ENCODE data around the gene GAS7. TPM values are rescaled to one million over a fixed set of nuclear protein-coding genes. Genes with fewer than 3 reads are reported as not detected.

The GAS7 gene
- total RNA-seq, 1 donor: 8.6 TPM

DNA sequence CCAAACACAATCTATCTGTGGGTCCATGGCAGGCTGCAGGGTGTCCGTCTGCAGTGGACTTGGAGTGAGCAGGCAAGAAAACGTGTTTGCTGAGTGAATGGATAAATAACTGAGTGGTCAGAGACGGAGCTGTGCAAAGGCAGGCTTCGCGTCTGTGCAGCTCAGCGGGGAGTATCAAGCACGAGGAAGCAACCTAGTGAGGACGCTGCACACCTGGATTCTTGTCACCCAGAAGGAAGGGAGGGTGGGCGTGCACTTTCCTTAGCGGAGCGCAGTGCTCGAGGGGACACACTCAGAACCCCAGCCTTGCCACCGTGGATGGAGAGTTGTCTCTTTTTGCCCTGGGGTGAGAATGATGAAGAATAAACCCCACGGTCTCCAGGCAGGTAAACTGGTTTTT lies 291.8 kb downstream of the GAS7 start:
- no peak overlapping the region for H3K4me3 ChIP-seq (ENCODE audit: low read depth, low read length)
- DNase-seq (ENCODE audit: low read depth): no peak
- TF ChIP-seq, protein P1, sequence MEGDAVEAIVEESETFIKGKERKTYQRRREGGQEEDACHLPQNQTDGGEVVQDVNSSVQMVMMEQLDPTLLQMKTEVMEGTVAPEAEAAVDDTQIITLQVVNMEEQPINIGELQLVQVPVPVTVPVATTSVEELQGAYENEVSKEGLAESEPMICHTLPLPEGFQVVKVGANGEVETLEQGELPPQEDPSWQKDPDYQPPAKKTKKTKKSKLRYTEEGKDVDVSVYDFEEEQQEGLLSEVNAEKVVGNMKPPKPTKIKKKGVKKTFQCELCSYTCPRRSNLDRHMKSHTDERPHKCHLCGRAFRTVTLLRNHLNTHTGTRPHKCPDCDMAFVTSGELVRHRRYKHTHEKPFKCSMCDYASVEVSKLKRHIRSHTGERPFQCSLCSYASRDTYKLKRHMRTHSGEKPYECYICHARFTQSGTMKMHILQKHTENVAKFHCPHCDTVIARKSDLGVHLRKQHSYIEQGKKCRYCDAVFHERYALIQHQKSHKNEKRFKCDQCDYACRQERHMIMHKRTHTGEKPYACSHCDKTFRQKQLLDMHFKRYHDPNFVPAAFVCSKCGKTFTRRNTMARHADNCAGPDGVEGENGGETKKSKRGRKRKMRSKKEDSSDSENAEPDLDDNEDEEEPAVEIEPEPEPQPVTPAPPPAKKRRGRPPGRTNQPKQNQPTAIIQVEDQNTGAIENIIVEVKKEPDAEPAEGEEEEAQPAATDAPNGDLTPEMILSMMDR (IDR thresholded peaks at IDR 0.05; ENCODE audit: insufficient read depth, low read depth, low read length): no peak

DNA sequence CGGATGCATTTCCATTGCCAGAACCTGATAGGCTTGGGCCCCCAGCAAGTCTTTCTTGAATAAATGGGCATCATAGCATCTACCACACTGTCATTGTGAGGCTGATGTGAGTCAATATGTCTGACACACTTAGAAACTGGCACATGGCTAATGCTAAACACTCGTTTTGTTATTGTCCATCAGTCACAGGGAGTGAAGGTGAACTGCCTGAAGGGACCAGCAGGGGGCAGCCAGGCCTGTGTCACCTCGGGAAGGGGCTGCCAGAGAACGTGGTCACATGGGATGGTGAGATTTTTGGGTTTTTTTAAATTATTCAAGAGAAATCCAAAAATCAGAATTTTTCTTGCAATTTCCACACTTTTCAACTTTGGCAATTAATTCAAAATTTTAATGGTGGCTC lies 292.5 kb downstream of the GAS7 start:
- no peak overlapping the region for H3K4me3 ChIP-seq (ENCODE audit: low read depth, low read length)
- DNase-seq (ENCODE audit: low read depth): peak; percentile 21
- TF ChIP-seq, protein P1 (IDR thresholded peaks at IDR 0.05; ENCODE audit: insufficient read depth, low read depth, low read length): peak; percentile 71

DNA sequence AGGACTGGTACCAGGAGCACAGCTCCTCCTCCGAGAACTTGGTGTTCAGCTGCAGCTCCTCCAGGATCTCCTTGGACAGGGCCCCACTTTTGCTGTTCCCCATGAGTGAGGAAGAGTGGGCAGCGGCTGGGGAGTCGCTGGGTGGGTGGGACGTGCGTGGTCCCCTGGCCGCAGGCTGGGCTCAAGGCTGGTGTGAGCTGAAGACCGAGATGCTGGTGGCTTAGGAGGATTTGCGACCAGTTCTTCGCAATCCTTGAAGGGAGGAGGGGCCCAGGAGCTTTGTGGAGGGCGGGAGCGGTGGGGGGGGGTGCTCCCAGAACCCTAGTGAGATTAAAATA lies 293.4 kb downstream of the GAS7 start, which contains the start of gene RCVRN:
Gene RCVRN (minus strand): TSS at position 194 of the 338 bp plus-strand sequence. CDS start 91 bp downstream, at position 103.
- DNase-seq (ENCODE audit: low read depth): no peak
- H3K4me3 ChIP-seq (ENCODE audit: low read depth, low read length): no peak within 1 kb of the TSS
- TF ChIP-seq, protein P1 (IDR thresholded peaks at IDR 0.05; ENCODE audit: insufficient read depth, low read depth, low read length): no peak

DNA sequence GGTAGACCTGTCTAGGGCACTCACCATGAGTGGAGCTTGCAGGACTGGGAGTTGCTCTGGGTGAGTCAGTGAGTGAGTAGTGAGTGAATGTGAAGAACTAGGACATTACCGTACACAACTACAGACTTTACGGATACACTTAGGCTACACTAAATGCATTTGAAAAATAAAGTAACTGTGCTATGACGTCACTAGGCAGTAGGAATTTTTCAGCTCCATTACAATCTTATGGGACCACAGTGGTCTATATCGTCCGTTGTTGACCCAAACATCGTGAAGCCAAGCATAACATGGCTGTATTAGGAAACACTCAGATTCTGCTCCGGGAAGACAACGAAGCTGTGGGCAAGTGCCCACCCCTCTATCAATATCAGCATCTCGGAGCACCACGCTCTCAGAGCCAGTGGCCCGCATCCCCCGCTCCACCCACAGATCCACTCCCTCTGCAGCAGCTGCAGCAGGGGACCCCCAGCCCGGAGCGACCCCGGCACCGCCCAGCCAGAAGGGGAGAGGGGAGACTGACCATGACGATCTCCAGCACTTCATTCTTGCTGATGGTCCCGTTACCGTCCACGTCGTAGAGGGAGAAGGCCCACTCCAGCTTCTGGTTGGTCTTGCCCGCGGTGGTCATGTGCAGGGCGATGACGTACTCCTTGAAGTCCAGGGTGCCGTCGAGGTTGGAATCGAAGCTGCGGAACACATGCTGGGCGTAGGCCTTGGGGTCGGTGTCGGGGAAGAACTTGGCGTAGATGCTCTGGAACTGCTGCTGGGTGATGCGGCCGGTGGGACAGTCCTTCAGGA lies 293.9 kb downstream of the GAS7 start:
- no peak for DNase-seq (ENCODE audit: low read depth)
- H3K4me3 ChIP-seq (ENCODE audit: low read depth, low read length): no peak overlapping the region
- TF ChIP-seq, protein P1 (IDR thresholded peaks at IDR 0.05; ENCODE audit: insufficient read depth, low read depth, low read length): no peak

DNA sequence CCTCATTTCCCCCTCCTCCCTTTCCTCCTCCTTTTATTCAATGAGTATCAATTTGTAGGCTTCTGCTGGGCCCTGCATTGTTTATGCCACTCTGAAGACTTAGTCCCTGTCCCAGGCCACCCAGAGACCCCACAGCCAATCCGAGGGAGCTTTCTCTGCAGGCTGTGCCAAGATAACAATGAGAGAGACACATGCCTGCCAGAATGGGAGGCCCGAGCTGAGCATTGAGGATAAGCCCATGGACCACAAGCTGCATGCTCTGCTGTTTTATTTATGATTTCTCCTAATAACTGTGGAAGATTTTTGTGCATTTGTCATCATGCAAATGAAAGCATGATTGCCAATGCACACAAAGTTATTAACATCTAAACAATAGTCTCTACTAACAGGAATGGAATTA lies 296.3 kb downstream of the GAS7 start:
- no peak for DNase-seq (ENCODE audit: low read depth)
- TF ChIP-seq, protein P1 (IDR thresholded peaks at IDR 0.05; ENCODE audit: insufficient read depth, low read depth, low read length): no peak

DNA sequence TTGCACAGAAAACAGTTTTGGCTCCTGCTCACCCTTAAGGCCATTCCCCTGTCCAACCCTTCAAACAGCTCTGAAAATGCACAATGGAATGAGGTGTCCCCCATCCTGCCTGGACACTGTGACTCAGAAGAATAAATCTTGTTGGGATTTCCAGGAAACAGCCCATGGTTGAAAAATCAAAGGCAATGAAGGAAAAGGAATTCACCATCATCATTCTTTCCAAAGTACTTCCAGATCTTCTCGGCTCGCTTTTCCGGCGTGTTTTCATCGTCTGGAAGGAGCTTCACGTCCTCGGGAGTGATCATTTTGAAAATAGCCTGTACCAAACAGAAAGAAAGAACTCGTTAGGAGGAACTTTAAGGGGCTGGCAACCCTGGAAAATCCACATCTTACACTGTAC lies 297.6 kb downstream of the GAS7 start:
- peak; percentile 33 for DNase-seq (ENCODE audit: low read depth)
- no peak overlapping the region for H3K4me3 ChIP-seq (ENCODE audit: low read depth, low read length)

More for the DNA sequence above, 296.3 kb downstream of the GAS7 start:
- no peak overlapping the region for H3K4me3 ChIP-seq (ENCODE audit: low read depth, low read length)

More for the DNA sequence above, 297.6 kb downstream of the GAS7 start:
- TF ChIP-seq, protein P1 (IDR thresholded peaks at IDR 0.05; ENCODE audit: insufficient read depth, low read depth, low read length): no peak
